ENCODE results near the gene FGFR2. TPM values are rescaled to one million over a fixed set of nuclear protein-coding genes. Genes with fewer than 3 reads are reported as not detected.

FGFR2 gene
- total and polyA plus RNA-seq, 2 donors (not counting 3 experiments of a cell fraction or from before 2014, with no cell fraction given), result 0.06 TPM; not detected in 1

DNA sequence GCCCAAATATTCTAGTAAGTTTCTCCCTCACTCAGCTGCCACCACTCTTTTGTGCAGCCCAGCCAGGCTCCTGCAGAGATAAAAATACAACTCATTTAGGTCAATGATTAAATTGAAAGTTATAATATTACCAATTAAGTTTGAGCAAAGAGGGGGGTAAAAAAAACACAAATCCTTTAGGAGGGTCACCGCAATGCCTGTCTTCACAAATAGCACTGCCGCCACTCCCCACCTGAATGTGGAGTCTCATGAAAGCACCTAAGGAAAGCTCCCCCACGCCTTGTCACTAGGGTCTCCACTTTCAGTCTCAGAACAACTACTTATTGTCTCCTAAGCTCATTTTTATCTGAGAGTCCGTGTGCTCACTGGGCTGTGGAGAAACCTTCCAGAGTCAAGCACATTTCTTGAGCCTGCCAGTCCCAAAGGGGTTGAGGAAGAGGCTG lies 148.7 kb downstream of the FGFR2 start:
- no TSS peak for BruUV-seq (replicated peaks)
- FAIRE-seq (no peak), DNase-seq (ENCODE audit: low read depth, low spot score) (no peak)
- dilution Hi-C loops (cut with MboI; ENCODE audit: extremely low pct_ligation_motif_present, low sequenced_read_pairs) (no loop called here), intact Hi-C loops (cut with micrococcal nuclease) (no loop called here)
- H3K9ac ChIP-seq (replicated peaks; ENCODE audit: extremely low read depth, insufficient read depth, low read length), result no peak overlapping the region
- H3K79me2 ChIP-seq (ENCODE audit: control insufficient read depth, insufficient read depth, low read length), result no peaks in the 10 kb centered on the region
- H3K9me3 ChIP-seq (replicated peaks; ENCODE audit: control insufficient read depth, insufficient read depth, low read length), result no peaks in the 10 kb centered on the region
- H3K4me2 ChIP-seq (ENCODE audit: insufficient read depth, low read length), result no peak overlapping the region
- H3K27me3 ChIP-seq (ENCODE audit: control insufficient read depth in 2 of 2, insufficient read depth in 2 of 2, low read length in 2 of 2), result no peaks in the 10 kb centered on the region
- H3K9me1 ChIP-seq (replicated peaks; ENCODE audit: control insufficient read depth, extremely low read depth, insufficient read depth, low read length), result no peaks in the 10 kb centered on the region
- H3K36me3 ChIP-seq (ENCODE audit: control insufficient read depth in 2 of 2, extremely low read depth in 1 of 2, insufficient read depth in 2 of 2, low read length in 2 of 2), result no peaks in the 10 kb centered on the region
- no peak overlapping the region for H3K4me3 ChIP-seq (replicated peaks in 1 of 3; ENCODE audit: insufficient read depth in 1 of 3, low read depth in 1 of 3, low read length in 3 of 3)
- no peaks in the 10 kb centered on the region for H4K20me1 ChIP-seq (replicated peaks; ENCODE audit: control insufficient read depth, extremely low read depth, insufficient read depth, low read length)
- ChIA-PET POLR2A (no interaction called here), CTCF (interaction anchor here (0.5 kb wide), 1 partner anchor 210 kb away, joined by 3 read pairs; no protein-coding TSS in a partner anchor)
- no peak overlapping the region for H2AFZ ChIP-seq (ENCODE audit: low read depth, low read length)
- TF ChIP-seq, protein P1, sequence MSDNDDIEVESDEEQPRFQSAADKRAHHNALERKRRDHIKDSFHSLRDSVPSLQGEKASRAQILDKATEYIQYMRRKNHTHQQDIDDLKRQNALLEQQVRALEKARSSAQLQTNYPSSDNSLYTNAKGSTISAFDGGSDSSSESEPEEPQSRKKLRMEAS (IDR thresholded peaks at IDR 0.05; ENCODE audit: insufficient read depth, insufficient read length), result no peak
- TF ChIP-seq JUN (IDR thresholded peaks at IDR 0.05; ENCODE audit: borderline replicate concordance, insufficient read depth, insufficient read length, low read depth) (no peak), EZH2 (IDR thresholded peaks at IDR 0.05; ENCODE audit: borderline replicate concordance, low read depth, low read length, severe bottlenecking) (no peak), MYC (IDR thresholded peaks at IDR 0.05; ENCODE audit: low read depth, low read length) (no peak), GATA2 (IDR thresholded peaks at IDR 0.05; ENCODE audit: insufficient read depth, insufficient read length, low read depth, low read length) (no peak), POLR2AphosphoS5 (IDR thresholded peaks at IDR 0.05; ENCODE audit: insufficient read depth, low read depth, low read length) (no peak), POLR2A (IDR thresholded peaks at IDR 0.05; ENCODE audit: low read depth, low read length) (no peak), FOS (IDR thresholded peaks at IDR 0.05; ENCODE audit: borderline replicate concordance, insufficient read depth, low read length) (no peak)
- TF ChIP-seq, protein P2, sequence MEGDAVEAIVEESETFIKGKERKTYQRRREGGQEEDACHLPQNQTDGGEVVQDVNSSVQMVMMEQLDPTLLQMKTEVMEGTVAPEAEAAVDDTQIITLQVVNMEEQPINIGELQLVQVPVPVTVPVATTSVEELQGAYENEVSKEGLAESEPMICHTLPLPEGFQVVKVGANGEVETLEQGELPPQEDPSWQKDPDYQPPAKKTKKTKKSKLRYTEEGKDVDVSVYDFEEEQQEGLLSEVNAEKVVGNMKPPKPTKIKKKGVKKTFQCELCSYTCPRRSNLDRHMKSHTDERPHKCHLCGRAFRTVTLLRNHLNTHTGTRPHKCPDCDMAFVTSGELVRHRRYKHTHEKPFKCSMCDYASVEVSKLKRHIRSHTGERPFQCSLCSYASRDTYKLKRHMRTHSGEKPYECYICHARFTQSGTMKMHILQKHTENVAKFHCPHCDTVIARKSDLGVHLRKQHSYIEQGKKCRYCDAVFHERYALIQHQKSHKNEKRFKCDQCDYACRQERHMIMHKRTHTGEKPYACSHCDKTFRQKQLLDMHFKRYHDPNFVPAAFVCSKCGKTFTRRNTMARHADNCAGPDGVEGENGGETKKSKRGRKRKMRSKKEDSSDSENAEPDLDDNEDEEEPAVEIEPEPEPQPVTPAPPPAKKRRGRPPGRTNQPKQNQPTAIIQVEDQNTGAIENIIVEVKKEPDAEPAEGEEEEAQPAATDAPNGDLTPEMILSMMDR (IDR thresholded peaks at IDR 0.05; ENCODE audit: extremely low read depth in 1 of 2, insufficient read depth in 1 of 2, low read depth in 1 of 2, low read length in 2 of 2), result no peak
- H3K4me1 ChIP-seq (ENCODE audit: control insufficient read depth, extremely low read depth, insufficient read depth, low read length), result no peaks in the 10 kb centered on the region
- H3K27ac ChIP-seq (ENCODE audit: insufficient read depth, low read depth, low read length), result no peak overlapping the region
